GM21515 (cell line): ENCODE results near the gene C15orf61.

Experiments
- ATAC-seq: cut with Tn5 transposase; IDR thresholded peaks from one replicate; pipeline ENCODE4 v1.9.1; 2021; ENCODE audit not compliant: unreplicated experiment

The C15orf61 gene

GRCh38 chr15:67521029-67521782 is at the start of gene C15orf61:
Gene C15orf61, plus strand, starts transcription at chr15:67521131. Its CDS starts 118 bp downstream, at chr15:67521249.
- ATAC-seq, result peak; percentile 71

GRCh38 chr15:67472957-67473356 is 48.0 kb upstream of the C15orf61 start:
- no peak for ATAC-seq

GRCh38 chr15:67474405-67475110 is 46.4 kb upstream of the C15orf61 start:
- ATAC-seq, result no peak

GRCh38 chr15:67479781-67480505 is 41.0 kb upstream of the C15orf61 start:
- no peak for ATAC-seq

GRCh38 chr15:67480741-67481140 is 40.2 kb upstream of the C15orf61 start:
- no peak for ATAC-seq

- no peak for ATAC-seq
Observed at GRCh38 chr15:67481680-67482079, 39.3 kb upstream of the C15orf61 start.

- ATAC-seq, result no peak
Observed at GRCh38 chr15:67495585-67495984, 25.3 kb upstream of the C15orf61 start.

GRCh38 chr15:67501177-67501835 is 19.6 kb upstream of the C15orf61 start:
- ATAC-seq, result no peak

- no peak for ATAC-seq
Observed at GRCh38 chr15:67501836-67502461, 19.0 kb upstream of the C15orf61 start.

GRCh38 chr15:67504056-67504455 is 16.9 kb upstream of the C15orf61 start:
- no peak for ATAC-seq

GRCh38 chr15:67504796-67505195 is 16.1 kb upstream of the C15orf61 start:
- no peak for ATAC-seq

- no peak for ATAC-seq
Observed at GRCh38 chr15:67505675-67506572, 15.0 kb upstream of the C15orf61 start.

GRCh38 chr15:67506775-67507747 is 13.9 kb upstream of the C15orf61 start:
- ATAC-seq, result no peak

GRCh38 chr15:67508407-67508806 is 12.5 kb upstream of the C15orf61 start:
- no peak for ATAC-seq

- ATAC-seq, result no peak
Observed at GRCh38 chr15:67509918-67510317, 11.0 kb upstream of the C15orf61 start.

GRCh38 chr15:67510597-67511190 is 10.2 kb upstream of the C15orf61 start:
- no peak for ATAC-seq

- ATAC-seq, result no peak
Observed at GRCh38 chr15:67511606-67512005, 9.3 kb upstream of the C15orf61 start.

- ATAC-seq, result no peak
Observed at GRCh38 chr15:67512140-67512539, 8.8 kb upstream of the C15orf61 start.
